Endothelial cell of umbilical vein (primary cell): ENCODE results near the gene TCEA2. TPM values are rescaled to one million over a fixed set of nuclear protein-coding genes. Genes with fewer than 3 reads are reported as not detected.

Experiments
- BruUV-seq: library from RNA; stranded (reverse); fragments of 400-500 nt; replicated peaks from 2 replicates; lab custom pipeline; 2021; lab: Mats Ljungman, UMichigan
- CTCF ChIA-PET: fragments of 300-600, 350-600 bp; sonication (Branson Sonifier 250); formaldehyde crosslinking; loops from one replicate; lab custom pipeline; 2021; ENCODE audit warnings: antibody characterized with exemption, inconsistent platforms; lab: Charles Lee
- POLR2A ChIA-PET: fragments of 300-600, 350-600 bp; sonication (Branson Sonifier 250); formaldehyde crosslinking; loops from one replicate; lab custom pipeline; 2021; ENCODE audit warnings: antibody characterized with exemption, inconsistent platforms; lab: Charles Lee
- DNase-seq: peaks from one replicate; pipeline ENCODE4 v3.0.0-alpha.2; 2011; ENCODE audit warnings: low read depth, low spot score
- FAIRE-seq: peaks from 2 replicates; lab custom pipeline; 2011; peaks lifted over from hg19 to GRCh38; lab: Jason Lieb, UNC
- H2AFZ ChIP-seq: 2 replicates; pipeline ENCODE4 v1.6.0; 2012; ENCODE audit warnings: low read depth, low read length, control low read depth, inconsistent platforms
- H3K27ac ChIP-seq: 2 replicates; pipeline ENCODE4 v1.5.1; 2011; ENCODE audit warnings: low read depth, mild to moderate bottlenecking, control low read depth, low read length, moderate library complexity; ENCODE audit not compliant: insufficient read depth
- H3K27me3 ChIP-seq, 2 experiments: 2 replicates each; pipeline versions ENCODE4 v1.6.0 to v1.6.1; 2011; ENCODE audit warnings: low read length in 2 of 2, mixed read lengths in 1 of 2; ENCODE audit not compliant: control insufficient read depth in 2 of 2, insufficient read depth in 2 of 2
- H3K36me3 ChIP-seq, 2 experiments: 2 replicates in 1 of 2; 3 replicates in 1 of 2; pipeline ENCODE4 v1.5.1; 2011; ENCODE audit warnings: low read length in 2 of 2, mild to moderate bottlenecking in 1 of 2, moderate library complexity in 1 of 2; ENCODE audit not compliant: control insufficient read depth in 2 of 2, insufficient read depth in 2 of 2; ENCODE audit errors: extremely low read depth in 1 of 2
- H3K4me1 ChIP-seq: 3 replicates; pipeline ENCODE4 v1.5.1; 2011; ENCODE audit warnings: mild to moderate bottlenecking, low read length; ENCODE audit not compliant: control insufficient read depth, insufficient read depth; ENCODE audit errors: extremely low read depth
- H3K4me2 ChIP-seq: 2 replicates; pipeline ENCODE4 v1.6.1; 2011; ENCODE audit warnings: low read length, control low read depth, mixed read lengths; ENCODE audit not compliant: insufficient read depth
- H3K4me3 ChIP-seq, 3 experiments: fragments of 200-600 bp in 1 of 3; sonication (generic), shearing (Covaris generic) in 1 of 3; replicated peaks in 1 of 3; 2 replicates each; pipeline ENCODE4 v1.5.1; 2011 to 2016; ENCODE audit warnings: control low read depth in 3 of 3, low read length in 3 of 3, mild to moderate bottlenecking in 2 of 3, inconsistent platforms in 1 of 3, low read depth in 1 of 3, moderate library complexity in 1 of 3; ENCODE audit not compliant: insufficient read depth in 1 of 3
- H3K79me2 ChIP-seq: 2 replicates; pipeline ENCODE4 v1.6.0; 2012; ENCODE audit warnings: low read length, inconsistent platforms; ENCODE audit not compliant: control insufficient read depth, insufficient read depth
- H3K9ac ChIP-seq: replicated peaks from 2 replicates; pipeline ENCODE3; 2011; ENCODE audit warnings: low read length, control low read depth; ENCODE audit not compliant: insufficient read depth; ENCODE audit errors: extremely low read depth
- H3K9me1 ChIP-seq: replicated peaks from 3 replicates; pipeline ENCODE4 v1.6.0; 2011; ENCODE audit warnings: mild to moderate bottlenecking, low read length; ENCODE audit not compliant: control insufficient read depth, insufficient read depth; ENCODE audit errors: extremely low read depth
- H3K9me3 ChIP-seq: replicated peaks from 2 replicates; pipeline ENCODE4 v1.5.1; 2012; ENCODE audit warnings: low read length, inconsistent platforms; ENCODE audit not compliant: control insufficient read depth, insufficient read depth
- H4K20me1 ChIP-seq: replicated peaks from 2 replicates; pipeline ENCODE3; 2011; ENCODE audit warnings: mild to moderate bottlenecking, low read length; ENCODE audit not compliant: control insufficient read depth, insufficient read depth; ENCODE audit errors: extremely low read depth
- EZH2 ChIP-seq: IDR thresholded peaks from 2 replicates; pipeline ENCODE4 v1.6.1; 2012; ENCODE audit warnings: borderline replicate concordance, low read depth, mild to moderate bottlenecking, moderate library complexity, low read length, inconsistent platforms; ENCODE audit not compliant: severe bottlenecking
- FOS ChIP-seq: IDR thresholded peaks from 2 replicates; pipeline ENCODE4 v1.6.1; 2011; ENCODE audit warnings: mild to moderate bottlenecking, low read length, moderate library complexity, borderline replicate concordance; ENCODE audit not compliant: insufficient read depth
- GATA2 ChIP-seq: IDR thresholded peaks from 2 replicates; pipeline ENCODE4 v1.7.0; 2011; ENCODE audit warnings: low read depth, mild to moderate bottlenecking, moderate library complexity, mixed read lengths, low read length; ENCODE audit not compliant: insufficient read length, insufficient read depth
- JUN ChIP-seq: IDR thresholded peaks from 2 replicates; pipeline ENCODE4 v1.6.1; 2011; ENCODE audit warnings: borderline replicate concordance, low read depth; ENCODE audit not compliant: insufficient read length, insufficient read depth
- MYC ChIP-seq: IDR thresholded peaks from one replicate; pipeline ENCODE4 v1.6.1; 2011; ENCODE audit warnings: mild to moderate bottlenecking, low read depth, low read length
- POLR2A ChIP-seq: IDR thresholded peaks from 2 replicates; pipeline ENCODE4 v1.6.1; 2012; ENCODE audit warnings: low read depth, mild to moderate bottlenecking, control low read depth, low read length
- POLR2AphosphoS5 ChIP-seq: IDR thresholded peaks from 2 replicates; pipeline ENCODE4 v1.6.1; 2012; ENCODE audit warnings: low read depth, mild to moderate bottlenecking, control low read depth, low read length, moderate library complexity; ENCODE audit not compliant: insufficient read depth
- dilution Hi-C: fragments of 300-500 bp; cut with MboI; formaldehyde crosslinking; loops from one replicate; pipeline ENCODE4 v1.15.0; 2019; ENCODE audit warnings: low sequenced_read_pairs; ENCODE audit not compliant: extremely low pct_ligation_motif_present
- intact Hi-C: fragments of 100-400 bp; cut with micrococcal nuclease; formaldehyde crosslinking; loops from one replicate; pipeline ENCODE4 v1.10.0; 2022
- polyA plus RNA-seq, 4 experiments: library from polyadenylated mRNA; depleted of rRNA in 3 of 4; stranded (reverse) in 3 of 4; unstranded in 1 of 4; fragments of >200 nt; gene quantifications; 2 replicates each; pipeline versions ENCODE4 v1.2.1 to v1.2.3, GENCODE V29; 2011 to 2012; ENCODE audit warnings: missing spikeins in 1 of 4
- total RNA-seq: library from RNA; stranded (reverse); gene quantifications from 2 replicates; pipeline ENCODE4 v1.2.3, GENCODE V29; 2021
- TF ChIP-seq, protein P1 (sequence below): IDR thresholded peaks from 2 replicates; pipeline ENCODE4 v1.6.1; 2011; ENCODE audit not compliant: insufficient read depth, insufficient read length
- TF ChIP-seq, protein P2 (sequence below), 2 donors: IDR thresholded peaks; 1 replicate in 1 of 2; 2 replicates in 1 of 2; pipeline ENCODE4 v1.5.1; 2011; ENCODE audit warnings: low read length in 2 of 2, mild to moderate bottlenecking in 2 of 2, moderate library complexity in 2 of 2, control low read depth in 1 of 2, inconsistent platforms in 1 of 2, low read depth in 1 of 2; ENCODE audit not compliant: insufficient read depth in 1 of 2; ENCODE audit errors: extremely low read depth in 1 of 2

The TCEA2 gene
- total and polyA plus RNA-seq, 2 donors (not counting 3 experiments of a cell fraction or from before 2014, with no cell fraction given): 53.1 to 65.5 TPM

DNA sequence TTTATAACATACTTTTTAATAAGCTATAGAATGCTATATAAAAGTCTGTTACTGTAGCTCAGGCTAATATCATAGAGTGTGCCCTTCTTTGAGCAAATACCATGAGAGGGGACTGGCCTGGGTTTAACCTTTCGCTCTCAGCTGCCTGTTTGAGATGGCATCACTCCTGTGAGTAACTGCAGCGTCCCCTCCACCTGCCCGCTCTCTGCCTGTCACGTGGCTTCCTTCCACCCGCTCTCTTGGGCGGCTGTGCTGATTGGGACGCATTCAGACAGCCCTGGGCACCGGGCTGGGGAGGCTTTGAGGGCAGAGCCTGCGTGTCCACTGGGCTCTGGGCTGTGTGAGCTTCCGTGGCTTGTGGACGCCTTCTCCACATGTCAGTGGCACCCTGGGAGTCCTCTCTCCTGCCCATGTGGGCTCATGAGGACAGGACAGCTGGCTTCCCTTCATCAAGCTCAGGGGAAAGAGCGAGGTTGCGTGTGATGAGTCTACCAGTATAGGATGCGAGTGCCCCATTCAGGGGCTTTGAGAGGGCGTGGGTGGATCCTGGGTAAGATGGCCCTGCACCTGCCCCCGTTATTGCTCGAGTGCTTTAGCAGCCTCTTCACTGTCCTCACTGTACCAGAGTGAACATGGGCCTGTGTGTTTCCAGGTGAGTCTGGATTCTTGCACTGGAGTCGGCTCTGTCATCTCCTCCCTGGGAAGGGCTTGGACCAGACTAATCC lies 37.7 kb upstream of the TCEA2 start:
- no TSS peak for BruUV-seq
- intact Hi-C loops: no loop called here
- Histone ChIP-seq H3K4me3 (no peak overlapping the region), H3K79me2 (no peaks in the 10 kb centered on the region), H3K36me3 (peaks cover 7 to 70% of the 10 kb centered on the region in 2 experiments), H3K27ac (no peak overlapping the region), H3K4me1 (no peaks in the 10 kb centered on the region), H3K27me3 (no peaks in the 10 kb centered on the region), H2AFZ (no peak overlapping the region), H3K4me2 (no peak overlapping the region), H3K9me3 (no peaks in the 10 kb centered on the region), H3K9ac (no peak overlapping the region), H3K9me1 (no peaks in the 10 kb centered on the region), H4K20me1 (no peaks in the 10 kb centered on the region)
- POLR2A ChIA-PET: no interaction called here
- TF ChIP-seq, protein P1, sequence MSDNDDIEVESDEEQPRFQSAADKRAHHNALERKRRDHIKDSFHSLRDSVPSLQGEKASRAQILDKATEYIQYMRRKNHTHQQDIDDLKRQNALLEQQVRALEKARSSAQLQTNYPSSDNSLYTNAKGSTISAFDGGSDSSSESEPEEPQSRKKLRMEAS: no peak
- TF ChIP-seq JUN: no peak
- no peak for TF ChIP-seq FOS
- no peak for TF ChIP-seq POLR2A
- TF ChIP-seq, protein P2, sequence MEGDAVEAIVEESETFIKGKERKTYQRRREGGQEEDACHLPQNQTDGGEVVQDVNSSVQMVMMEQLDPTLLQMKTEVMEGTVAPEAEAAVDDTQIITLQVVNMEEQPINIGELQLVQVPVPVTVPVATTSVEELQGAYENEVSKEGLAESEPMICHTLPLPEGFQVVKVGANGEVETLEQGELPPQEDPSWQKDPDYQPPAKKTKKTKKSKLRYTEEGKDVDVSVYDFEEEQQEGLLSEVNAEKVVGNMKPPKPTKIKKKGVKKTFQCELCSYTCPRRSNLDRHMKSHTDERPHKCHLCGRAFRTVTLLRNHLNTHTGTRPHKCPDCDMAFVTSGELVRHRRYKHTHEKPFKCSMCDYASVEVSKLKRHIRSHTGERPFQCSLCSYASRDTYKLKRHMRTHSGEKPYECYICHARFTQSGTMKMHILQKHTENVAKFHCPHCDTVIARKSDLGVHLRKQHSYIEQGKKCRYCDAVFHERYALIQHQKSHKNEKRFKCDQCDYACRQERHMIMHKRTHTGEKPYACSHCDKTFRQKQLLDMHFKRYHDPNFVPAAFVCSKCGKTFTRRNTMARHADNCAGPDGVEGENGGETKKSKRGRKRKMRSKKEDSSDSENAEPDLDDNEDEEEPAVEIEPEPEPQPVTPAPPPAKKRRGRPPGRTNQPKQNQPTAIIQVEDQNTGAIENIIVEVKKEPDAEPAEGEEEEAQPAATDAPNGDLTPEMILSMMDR (IDR thresholded peaks at IDR 0.05; ENCODE audit: extremely low read depth in 1 of 2, insufficient read depth in 1 of 2, low read depth in 1 of 2, low read length in 2 of 2): no peak
- TF ChIP-seq MYC: no peak
- TF ChIP-seq EZH2: no peak
- no peak for TF ChIP-seq POLR2AphosphoS5
- no peak for TF ChIP-seq GATA2
- dilution Hi-C loops: no loop called here
- FAIRE-seq (no peak), DNase-seq (no peak)
- CTCF ChIA-PET: interaction anchor here (0.7 kb wide), 1 partner anchor 13 kb away, joined by 4 read pairs; no protein-coding TSS in a partner anchor
